Ascending aorta (tissue), 2 donors: ENCODE measurements around the gene ADAMTS3. TPM values are rescaled to one million over a fixed set of nuclear protein-coding genes. Genes with fewer than 3 reads are reported as not detected.
A peak's percentile ranks its signal among the peaks of the same experiment; 100 is the strongest.

Experiments used
- DNase-seq, 2 donors: peaks; one replicate each; pipeline ENCODE4 v3.0.0-alpha.2; 2019; ENCODE audit warnings: low spot score in 2 of 2
- H3K27ac ChIP-seq, 2 donors: fragments of 200-600 bp; sonication (generic); one replicate each; pipeline ENCODE4 v1.5.1; 2016 to 2017; ENCODE audit warnings: mild to moderate bottlenecking in 1 of 2
- H3K27me3 ChIP-seq: fragments of 200-600 bp; sonication (generic); one replicate; pipeline ENCODE4 v1.5.1; 2017
- H3K36me3 ChIP-seq, 2 donors: fragments of 200-600 bp; sonication (generic); one replicate each; pipeline ENCODE4 v1.5.1; 2016
- H3K4me1 ChIP-seq, 2 donors: fragments of 200-600 bp; sonication (generic); one replicate each; pipeline ENCODE4 v1.5.1; 2016 to 2017; ENCODE audit warnings: mild to moderate bottlenecking in 1 of 2
- H3K4me3 ChIP-seq, 2 donors: fragments of 200-600 bp; sonication (generic); one replicate each; pipeline ENCODE4 v1.5.1; 2016 to 2017; ENCODE audit warnings: mild to moderate bottlenecking in 1 of 2
- H3K9me3 ChIP-seq, 2 donors: fragments of 200-600 bp; sonication (generic); one replicate each; pipeline ENCODE4 v1.5.1; 2016
- intact Hi-C: fragments of 100-400 bp; cut with DNase I; formaldehyde crosslinking; loops from one replicate; pipeline ENCODE4 v1.15.1; 2023
- total RNA-seq: library from RNA; depleted of rRNA; stranded (reverse); fragments of >200 nt; gene quantifications from one replicate; pipeline ENCODE4 v1.1.0, GENCODE V29; 2016
- TF ChIP-seq, protein P1 (sequence below), 3 experiments: fragments of 200-600 bp in 2 of 3; fragments of 450-650 bp in 1 of 3; sonication (generic) in 2 of 3; IDR thresholded peaks; one replicate each; pipeline ENCODE4 v1.5.1; 2016 to 2019; ENCODE audit warnings: antibody characterized with exemption in 3 of 3, mild to moderate bottlenecking in 1 of 3, moderate library complexity in 1 of 3

ADAMTS3 gene
- total RNA-seq, 1 donor from 2014 or later, result 2.2 TPM

DNA sequence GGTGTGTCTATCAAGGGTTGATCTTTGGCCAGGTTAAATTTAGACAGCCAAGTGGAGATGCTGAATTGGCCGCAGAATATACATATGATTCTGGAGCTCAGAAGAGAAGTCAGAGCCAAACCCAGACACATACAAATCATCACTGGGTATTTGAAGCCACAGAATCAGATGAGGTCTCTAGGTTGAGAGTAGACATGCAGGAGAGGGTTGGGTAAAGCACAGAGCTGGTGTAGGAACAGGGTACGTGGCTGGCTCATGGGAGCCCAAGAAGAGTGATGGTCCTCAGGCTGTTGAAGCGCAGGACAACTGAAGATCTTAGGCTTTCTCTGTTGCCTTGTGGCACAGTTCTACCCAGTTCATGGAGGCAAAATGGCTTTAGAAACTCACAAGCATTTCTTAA lies 37.7 kb downstream of the ADAMTS3 start:
- peaks cover 0 to 2% of the 10 kb centered on the region in 2 donors for H3K4me1 ChIP-seq
- TF ChIP-seq, protein P1, sequence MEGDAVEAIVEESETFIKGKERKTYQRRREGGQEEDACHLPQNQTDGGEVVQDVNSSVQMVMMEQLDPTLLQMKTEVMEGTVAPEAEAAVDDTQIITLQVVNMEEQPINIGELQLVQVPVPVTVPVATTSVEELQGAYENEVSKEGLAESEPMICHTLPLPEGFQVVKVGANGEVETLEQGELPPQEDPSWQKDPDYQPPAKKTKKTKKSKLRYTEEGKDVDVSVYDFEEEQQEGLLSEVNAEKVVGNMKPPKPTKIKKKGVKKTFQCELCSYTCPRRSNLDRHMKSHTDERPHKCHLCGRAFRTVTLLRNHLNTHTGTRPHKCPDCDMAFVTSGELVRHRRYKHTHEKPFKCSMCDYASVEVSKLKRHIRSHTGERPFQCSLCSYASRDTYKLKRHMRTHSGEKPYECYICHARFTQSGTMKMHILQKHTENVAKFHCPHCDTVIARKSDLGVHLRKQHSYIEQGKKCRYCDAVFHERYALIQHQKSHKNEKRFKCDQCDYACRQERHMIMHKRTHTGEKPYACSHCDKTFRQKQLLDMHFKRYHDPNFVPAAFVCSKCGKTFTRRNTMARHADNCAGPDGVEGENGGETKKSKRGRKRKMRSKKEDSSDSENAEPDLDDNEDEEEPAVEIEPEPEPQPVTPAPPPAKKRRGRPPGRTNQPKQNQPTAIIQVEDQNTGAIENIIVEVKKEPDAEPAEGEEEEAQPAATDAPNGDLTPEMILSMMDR (IDR thresholded peaks at IDR 0.05), result no peak
- intact Hi-C loops, result no loop called here
- DNase-seq, result no peak
- H3K36me3 ChIP-seq, result no peaks in the 10 kb centered on the region
- no peaks in the 10 kb centered on the region for H3K9me3 ChIP-seq
- H3K27ac ChIP-seq, result no peak overlapping the region
- no peaks in the 10 kb centered on the region for H3K27me3 ChIP-seq
- no peak overlapping the region for H3K4me3 ChIP-seq

DNA sequence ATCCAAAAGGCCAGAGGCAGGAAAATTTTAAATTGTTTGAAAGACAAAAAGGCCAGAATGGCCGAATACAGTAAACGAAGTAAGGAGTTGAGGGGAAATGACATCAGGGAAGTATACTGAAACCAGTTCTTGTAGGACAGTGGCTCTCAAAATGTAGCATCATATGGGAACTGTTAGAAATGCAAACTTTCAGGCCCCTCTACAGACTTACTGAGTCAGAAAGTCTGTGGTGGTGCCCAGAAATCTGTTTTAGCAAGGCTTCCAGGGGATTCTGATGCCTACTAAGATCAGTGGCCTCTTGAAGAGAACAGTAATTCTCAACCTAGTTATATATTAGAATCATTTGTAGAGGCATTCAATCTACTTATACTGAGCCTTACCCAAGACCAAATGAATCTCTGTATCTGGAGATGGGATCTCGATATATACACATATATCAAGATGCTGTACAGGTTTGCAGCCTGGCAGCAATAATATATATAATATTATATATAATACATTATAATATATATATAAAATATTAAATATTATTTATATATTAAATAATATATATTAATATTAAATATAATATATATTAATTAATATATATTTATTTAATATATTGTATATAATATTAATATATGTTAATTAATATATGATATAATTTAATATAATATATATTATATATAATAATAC lies 39.7 kb downstream of the ADAMTS3 start:
- TF ChIP-seq, protein P1 (IDR thresholded peaks at IDR 0.05), result no peak
- H3K9me3 ChIP-seq, result no peaks in the 10 kb centered on the region
- no peak overlapping the region for H3K27ac ChIP-seq
- no peak overlapping the region for H3K4me3 ChIP-seq
- no peaks in the 10 kb centered on the region for H3K36me3 ChIP-seq
- peaks cover 0 to 7% of the 10 kb centered on the region in 2 donors for H3K4me1 ChIP-seq
- intact Hi-C loops, result loop anchor here (5.0 kb wide), 1 partner anchor 38 kb away; the partner anchor contains the start of gene ADAMTS3
- H3K27me3 ChIP-seq, result no peaks in the 10 kb centered on the region
- no peak for DNase-seq

DNA sequence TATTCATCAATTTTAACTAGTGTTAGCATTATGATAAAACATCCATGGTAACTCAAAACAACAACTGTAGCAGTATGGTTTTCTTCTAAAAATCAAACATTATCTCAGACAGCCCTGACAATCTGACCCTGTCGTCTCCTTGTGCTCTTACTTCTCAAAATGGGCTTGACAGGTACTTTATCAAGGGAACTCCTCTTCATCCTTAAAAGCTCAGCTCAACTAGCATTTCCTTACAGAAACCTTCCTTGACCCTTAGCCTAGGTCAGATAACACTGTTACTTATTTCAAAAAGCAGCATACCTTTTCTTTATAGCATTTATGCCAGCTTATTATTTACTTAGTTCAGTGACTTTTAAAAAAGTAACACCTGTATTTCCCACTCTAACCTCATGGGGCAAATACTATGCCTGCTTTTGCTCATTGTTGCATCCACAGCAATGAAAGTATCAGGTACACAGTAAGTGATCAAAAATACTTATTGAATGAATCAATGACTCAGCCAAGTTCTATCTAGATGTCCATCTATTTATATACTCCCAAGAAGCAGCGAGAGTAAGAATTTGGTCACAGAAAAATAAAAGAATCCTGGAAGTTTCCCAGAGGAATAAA lies 41.9 kb downstream of the ADAMTS3 start:
- peaks cover 0 to 7% of the 10 kb centered on the region in 2 donors for H3K4me1 ChIP-seq
- H3K27me3 ChIP-seq, result no peaks in the 10 kb centered on the region
- intact Hi-C loops, result loop anchor here (5.0 kb wide), 1 partner anchor 40 kb away; the partner anchor contains the start of gene ADAMTS3
- TF ChIP-seq, protein P1 (IDR thresholded peaks at IDR 0.05), result no peak
- DNase-seq, result no peak
- H3K36me3 ChIP-seq, result no peaks in the 10 kb centered on the region
- peak overlapping the region in 1 of 2 donors; percentile 11 for H3K27ac ChIP-seq
- H3K9me3 ChIP-seq, result no peaks in the 10 kb centered on the region
- no peak overlapping the region for H3K4me3 ChIP-seq

DNA sequence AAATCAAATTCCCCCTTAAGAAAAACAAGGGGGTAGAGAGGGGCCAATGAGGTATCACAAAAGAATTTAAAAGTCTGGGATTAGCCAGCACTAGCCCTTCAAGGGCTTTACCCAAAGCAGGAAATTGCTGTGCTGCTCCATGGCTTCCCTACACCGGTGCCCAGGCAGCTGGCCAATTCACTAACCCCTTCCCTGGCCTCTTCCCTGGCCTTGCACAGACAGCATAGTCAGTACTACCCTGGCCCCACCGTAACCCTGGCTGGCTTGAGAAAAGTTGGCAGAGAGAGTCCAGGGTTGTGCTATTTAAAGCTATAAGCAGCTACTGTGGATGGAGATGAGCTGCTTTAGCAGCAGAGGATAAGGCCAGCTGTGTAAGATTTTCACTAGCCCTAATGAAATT lies 43.1 kb downstream of the ADAMTS3 start:
- Histone ChIP-seq H3K9me3 (no peaks in the 10 kb centered on the region), H3K4me3 (no peak overlapping the region), H3K4me1 (peaks cover 0 to 7% of the 10 kb centered on the region in 2 donors), H3K27ac (no peak overlapping the region), H3K27me3 (no peaks in the 10 kb centered on the region), H3K36me3 (no peaks in the 10 kb centered on the region)
- intact Hi-C loops, result loop anchor here (5.0 kb wide), 1 partner anchor 41 kb away; the partner anchor contains the start of gene ADAMTS3
- TF ChIP-seq, protein P1 (IDR thresholded peaks at IDR 0.05), result no peak
- DNase-seq, result peak in 1 of 2 donors; percentile 66

DNA sequence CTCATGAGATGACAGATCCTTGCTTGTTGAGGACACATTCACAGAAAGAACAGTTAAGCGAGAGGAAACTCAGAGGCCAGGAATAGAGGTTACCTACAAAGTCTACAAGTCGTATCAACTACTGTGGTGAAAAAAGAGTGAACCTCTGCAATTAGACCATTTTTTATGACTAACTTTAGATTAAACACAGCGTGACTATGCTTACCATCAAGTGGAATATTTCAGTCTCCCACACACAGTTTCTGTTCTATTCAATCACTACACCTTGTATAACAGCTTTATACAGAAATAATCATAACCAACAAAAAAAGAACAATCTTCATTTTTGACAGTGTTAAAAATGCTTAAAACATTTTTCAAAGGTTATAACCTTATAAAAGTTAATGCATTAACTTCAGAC lies 46.6 kb downstream of the ADAMTS3 start:
- intact Hi-C loops, result no loop called here
- no peaks in the 10 kb centered on the region for H3K9me3 ChIP-seq
- H3K4me1 ChIP-seq, result peaks cover 0 to 7% of the 10 kb centered on the region in 2 donors
- no peak overlapping the region for H3K27ac ChIP-seq
- H3K27me3 ChIP-seq, result no peaks in the 10 kb centered on the region
- no peaks in the 10 kb centered on the region for H3K36me3 ChIP-seq
- DNase-seq, result no peak
- TF ChIP-seq, protein P1 (IDR thresholded peaks at IDR 0.05), result no peak
- H3K4me3 ChIP-seq, result no peak overlapping the region
